UCSD-AML1 (cell line): ENCODE results near the gene KRT71.

ENCODE experiments used
- DNase-seq: peaks from one replicate; lab custom pipeline; 2025; ENCODE audit not compliant: unreplicated experiment; lab: John Stamatoyannopoulos, UW

KRT71 gene

GRCh38 chr12:52575948-52576347 is 23.0 kb upstream of the KRT71 start:
- no peak for DNase-seq

- DNase-seq = no peak
Measured at GRCh38 chr12:52575256-52575655, 22.3 kb upstream of the KRT71 start.

GRCh38 chr12:52573743-52574142 is 20.8 kb upstream of the KRT71 start, which contains the start of gene KRT74:
KRT74 (minus strand) TSS chr12:52573843; CDS start chr12:52573777, 66 bp downstream.
- DNase-seq = no peak

GRCh38 chr12:52573306-52573705 is 20.4 kb upstream of the KRT71 start:
- DNase-seq = no peak

GRCh38 chr12:52570511-52570910 is 17.6 kb upstream of the KRT71 start:
- no peak for DNase-seq

GRCh38 chr12:52568111-52568510 is 15.2 kb upstream of the KRT71 start:
- DNase-seq = no peak

- DNase-seq = no peak
Measured at GRCh38 chr12:52566847-52567291, 13.9 kb upstream of the KRT71 start.

GRCh38 chr12:52564582-52564981 is 11.6 kb upstream of the KRT71 start:
- no peak for DNase-seq

- no peak for DNase-seq
Measured at GRCh38 chr12:52561880-52562449, 9.0 kb upstream of the KRT71 start.

GRCh38 chr12:52559979-52560378 is 7.0 kb upstream of the KRT71 start:
- no peak for DNase-seq

GRCh38 chr12:52558781-52559445 is 6.0 kb upstream of the KRT71 start:
- no peak for DNase-seq

GRCh38 chr12:52557476-52557875 is 4.5 kb upstream of the KRT71 start:
- no peak for DNase-seq

- DNase-seq = no peak
Measured at GRCh38 chr12:52555577-52555976, 2.6 kb upstream of the KRT71 start.

- no peak for DNase-seq
Measured at GRCh38 chr12:52552055-52552454, 890 bp downstream of the KRT71 start.

- DNase-seq = no peak
Measured at GRCh38 chr12:52551216-52551865, 1.6 kb downstream of the KRT71 start.

- DNase-seq = no peak
Measured at GRCh38 chr12:52546126-52546525, 6.8 kb downstream of the KRT71 start.

GRCh38 chr12:52543985-52544883 is 8.7 kb downstream of the KRT71 start:
- DNase-seq = no peak

- DNase-seq = no peak
Measured at GRCh38 chr12:52542785-52543318, 10.1 kb downstream of the KRT71 start.

GRCh38 chr12:52542157-52542556 is 10.8 kb downstream of the KRT71 start:
- DNase-seq = no peak

- no peak for DNase-seq
Measured at GRCh38 chr12:52541709-52542108, 11.2 kb downstream of the KRT71 start.

- DNase-seq = no peak
Measured at GRCh38 chr12:52540531-52540930, 12.4 kb downstream of the KRT71 start.
